SK-MEL-5 (cell line): ENCODE measurements around the gene CDS1. TPM values are rescaled to one million over a fixed set of nuclear protein-coding genes. Genes with fewer than 3 reads are reported as not detected.
A peak's percentile ranks its signal among the peaks of the same experiment; 100 is the strongest.
"Not testable (repeated sequence)": the region's sequence is repeated elsewhere in the genome, so short reads cannot be mapped to it uniquely, and the experiment has no call there.

ENCODE experiments used
- DNase-seq: peaks from one replicate; pipeline ENCODE4 v3.0.0-alpha.2; 2016; ENCODE audit warnings: low read depth, low spot score
- in situ Hi-C: cut with HindIII; loops from 2 replicates; pipeline ENCODE4 v1.10.0; 2016; ENCODE audit warnings: low sequenced_read_pairs, high pct_unique_total_duplicates, low pct_unique_long_range_greater_than_20kb
- polyA plus RNA-seq, 2 experiments: library from polyadenylated mRNA; depleted of rRNA; stranded (reverse); fragments of >200 nt; gene quantifications; 2 replicates each; pipeline ENCODE4 v1.2.3, GENCODE V29; 2015
- total RNA-seq: library from RNA; depleted of rRNA; stranded (reverse); fragments of >200 nt; shearing (Covaris generic); gene quantifications from 2 replicates; pipeline ENCODE4 v1.2.3, GENCODE V29; 2014; rRNA removed

CDS1 gene
- total RNA-seq: 0.13 and 0.32 TPM in 2 replicates
- polyA plus RNA-seq (2015; cell fraction: cytosol; rRNA removed): 0.38 and 0.53 TPM in 2 replicates
- 0.16 and 0.91 TPM in 2 replicates for polyA plus RNA-seq (2015; cell fraction: nucleus; rRNA removed)

GRCh38 chr4:84582988-84583875 lies at the start of gene CDS1:
CDS1 (plus strand) TSS chr4:84583127; CDS start chr4:84583402, 275 bp downstream.
- no peak for DNase-seq
- in situ Hi-C loops: no loop called here

- in situ Hi-C loops: no loop called here
- DNase-seq: no peak
Measured at GRCh38 chr4:84535901-84536300, 47.0 kb upstream of the CDS1 start.

GRCh38 chr4:84545093-84545492 lies 37.8 kb upstream of the CDS1 start:
- DNase-seq: no peak
- in situ Hi-C loops: no loop called here

GRCh38 chr4:84547211-84547610 lies 35.7 kb upstream of the CDS1 start:
- in situ Hi-C loops: no loop called here
- DNase-seq: no peak

GRCh38 chr4:84549191-84549590 lies 33.7 kb upstream of the CDS1 start:
- in situ Hi-C loops, DNase-seq: not testable (repeated sequence)

GRCh38 chr4:84562156-84562555 lies 20.8 kb upstream of the CDS1 start:
- in situ Hi-C loops: no loop called here
- DNase-seq: no peak

- no peak for DNase-seq
- in situ Hi-C loops: no loop called here
Measured at GRCh38 chr4:84563002-84563401, 19.9 kb upstream of the CDS1 start.

GRCh38 chr4:84565951-84566350 lies 17.0 kb upstream of the CDS1 start:
- in situ Hi-C loops: no loop called here
- no peak for DNase-seq

- no peak for DNase-seq
- in situ Hi-C loops: no loop called here
Measured at GRCh38 chr4:84568496-84568895, 14.4 kb upstream of the CDS1 start.

GRCh38 chr4:84569009-84569408 lies 13.9 kb upstream of the CDS1 start:
- in situ Hi-C loops: no loop called here

GRCh38 chr4:84573385-84574068 lies 9.4 kb upstream of the CDS1 start:
- in situ Hi-C loops: no loop called here
- no peak for DNase-seq

More at GRCh38 chr4:84569009-84569408, 13.9 kb upstream of the CDS1 start:
- no peak for DNase-seq

- in situ Hi-C loops: no loop called here
- no peak for DNase-seq
Measured at GRCh38 chr4:84574069-84574720, 8.7 kb upstream of the CDS1 start.

- DNase-seq: peak; percentile 55
- in situ Hi-C loops: no loop called here
Measured at GRCh38 chr4:84578540-84579402, 4.2 kb upstream of the CDS1 start.

- in situ Hi-C loops: no loop called here
- no peak for DNase-seq
Measured at GRCh38 chr4:84579403-84579776, 3.5 kb upstream of the CDS1 start.

- peak; percentile 41 for DNase-seq
- in situ Hi-C loops: no loop called here
Measured at GRCh38 chr4:84582302-84582987, 482 bp upstream of the CDS1 start.

- in situ Hi-C loops: no loop called here
- DNase-seq: no peak
Measured at GRCh38 chr4:84583876-84584380, 1.0 kb downstream of the CDS1 start.

- in situ Hi-C loops: no loop called here
- no peak for DNase-seq
Measured at GRCh38 chr4:84585251-84585650, 2.3 kb downstream of the CDS1 start.
